Neural progenitor cell (in vitro differentiated cells): ENCODE measurements around the gene ZDHHC8.

Source experiments
- EZH2 ChIP-seq: fragments of 200-600 bp; sonication (generic); IDR thresholded peaks from 2 replicates; pipeline ENCODE4 v1.6.1; 2017; ENCODE audit warnings: antibody characterized with exemption, mild to moderate bottlenecking, moderate library complexity
- TF ChIP-seq, protein P1 (sequence below): fragments of 200-600 bp; sonication (generic); IDR thresholded peaks from 2 replicates; pipeline ENCODE4 v1.5.1; 2017; ENCODE audit warnings: antibody characterized with exemption, mild to moderate bottlenecking

- TF ChIP-seq, protein P1, sequence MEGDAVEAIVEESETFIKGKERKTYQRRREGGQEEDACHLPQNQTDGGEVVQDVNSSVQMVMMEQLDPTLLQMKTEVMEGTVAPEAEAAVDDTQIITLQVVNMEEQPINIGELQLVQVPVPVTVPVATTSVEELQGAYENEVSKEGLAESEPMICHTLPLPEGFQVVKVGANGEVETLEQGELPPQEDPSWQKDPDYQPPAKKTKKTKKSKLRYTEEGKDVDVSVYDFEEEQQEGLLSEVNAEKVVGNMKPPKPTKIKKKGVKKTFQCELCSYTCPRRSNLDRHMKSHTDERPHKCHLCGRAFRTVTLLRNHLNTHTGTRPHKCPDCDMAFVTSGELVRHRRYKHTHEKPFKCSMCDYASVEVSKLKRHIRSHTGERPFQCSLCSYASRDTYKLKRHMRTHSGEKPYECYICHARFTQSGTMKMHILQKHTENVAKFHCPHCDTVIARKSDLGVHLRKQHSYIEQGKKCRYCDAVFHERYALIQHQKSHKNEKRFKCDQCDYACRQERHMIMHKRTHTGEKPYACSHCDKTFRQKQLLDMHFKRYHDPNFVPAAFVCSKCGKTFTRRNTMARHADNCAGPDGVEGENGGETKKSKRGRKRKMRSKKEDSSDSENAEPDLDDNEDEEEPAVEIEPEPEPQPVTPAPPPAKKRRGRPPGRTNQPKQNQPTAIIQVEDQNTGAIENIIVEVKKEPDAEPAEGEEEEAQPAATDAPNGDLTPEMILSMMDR = no peak
- no peak for TF ChIP-seq EZH2
These were observed 15.2 kb downstream of the ZDHHC8 start for GRCh38 chr22:20146777-20147176.
